ENCODE measurements around the gene PIF1.
"Not testable (repeated sequence)": the region's sequence is repeated elsewhere in the genome, so short reads cannot be mapped to it uniquely, and the experiment has no call there.

Gene PIF1

DNA sequence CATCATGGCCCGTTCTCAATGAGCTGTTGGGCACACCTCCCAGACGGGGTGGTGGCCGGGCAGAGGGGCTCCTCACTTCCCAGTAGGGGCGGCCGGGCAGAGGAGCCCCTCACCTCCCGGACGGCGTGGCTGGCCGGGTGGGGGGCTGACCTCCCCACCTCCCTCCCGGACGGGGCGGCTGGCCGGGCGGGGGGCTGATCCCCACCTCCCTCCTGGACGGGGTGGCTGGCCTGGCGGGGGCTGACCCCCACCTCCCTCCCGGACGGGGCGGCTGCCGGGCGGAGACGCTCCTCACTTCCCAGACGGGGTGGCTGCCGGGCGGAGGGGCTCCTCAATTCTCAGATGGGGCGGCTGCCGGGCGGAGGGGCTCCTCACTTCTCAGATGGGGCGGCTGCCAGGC lies 26.5 kb downstream of the PIF1 start:
- not testable (repeated sequence) for H3K27ac Mint-ChIP-seq (ENCODE audit: low read depth); H3K9me3 Mint-ChIP-seq; H3K36me3 Mint-ChIP-seq (ENCODE audit: insufficient read depth); ATAC-seq (replicated peaks; ENCODE audit: extremely low read depth, poor library complexity, severe bottlenecking); DNase-seq (ENCODE audit: low spot score in 2 of 2); H3K4me1 Mint-ChIP-seq; H3K27me3 Mint-ChIP-seq; H3K4me3 Mint-ChIP-seq

DNA sequence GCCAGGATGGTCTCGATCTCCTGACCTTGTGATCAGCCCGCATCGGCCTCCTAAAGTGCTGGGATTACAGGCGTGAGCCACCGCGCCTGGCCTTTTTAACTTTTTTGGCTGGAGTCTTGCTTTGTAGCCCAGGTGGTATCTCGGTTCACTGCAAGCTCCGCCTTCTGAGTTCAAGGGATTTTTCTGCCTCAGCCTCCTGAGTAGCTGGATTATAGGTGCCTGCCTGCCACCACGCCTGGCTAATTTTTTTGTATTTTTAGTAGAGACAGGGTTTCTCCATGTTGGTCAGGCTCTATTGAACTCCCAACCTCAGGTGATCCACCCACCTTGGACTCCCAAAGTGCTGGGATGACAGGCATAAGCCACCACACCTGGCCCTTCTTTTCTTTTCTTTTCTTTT lies 29.5 kb downstream of the PIF1 start:
- H3K27me3 Mint-ChIP-seq; H3K9me3 Mint-ChIP-seq; H3K27ac Mint-ChIP-seq (ENCODE audit: low read depth); H3K4me3 Mint-ChIP-seq; H3K36me3 Mint-ChIP-seq (ENCODE audit: insufficient read depth); ATAC-seq (replicated peaks; ENCODE audit: extremely low read depth, poor library complexity, severe bottlenecking); DNase-seq (ENCODE audit: low spot score in 2 of 2); H3K4me1 Mint-ChIP-seq: not testable (repeated sequence)

DNA sequence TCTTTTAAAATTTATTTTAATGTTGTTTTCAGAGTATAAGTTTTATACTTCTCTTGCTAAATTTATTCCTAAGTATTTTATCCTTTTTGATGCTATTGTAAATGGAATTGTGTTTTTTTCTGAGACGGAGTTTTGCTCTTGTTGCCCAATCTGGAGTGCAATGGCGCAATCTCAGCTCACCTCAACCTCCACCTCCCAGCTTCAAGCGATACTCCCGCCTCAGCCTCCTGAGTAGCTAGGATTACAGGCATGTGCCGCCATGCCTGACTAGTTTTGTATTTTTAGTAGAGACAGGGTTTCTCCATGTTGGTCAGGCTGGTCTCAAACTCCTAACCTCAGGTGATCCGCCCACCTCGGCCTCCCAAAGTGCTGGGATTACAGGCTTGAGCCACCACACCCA lies 30.1 kb downstream of the PIF1 start:
- not testable (repeated sequence) for H3K27me3 Mint-ChIP-seq; ATAC-seq (replicated peaks; ENCODE audit: extremely low read depth, poor library complexity, severe bottlenecking); H3K9me3 Mint-ChIP-seq; H3K36me3 Mint-ChIP-seq (ENCODE audit: insufficient read depth); DNase-seq (ENCODE audit: low spot score in 2 of 2); H3K4me3 Mint-ChIP-seq; H3K4me1 Mint-ChIP-seq; H3K27ac Mint-ChIP-seq (ENCODE audit: low read depth)

DNA sequence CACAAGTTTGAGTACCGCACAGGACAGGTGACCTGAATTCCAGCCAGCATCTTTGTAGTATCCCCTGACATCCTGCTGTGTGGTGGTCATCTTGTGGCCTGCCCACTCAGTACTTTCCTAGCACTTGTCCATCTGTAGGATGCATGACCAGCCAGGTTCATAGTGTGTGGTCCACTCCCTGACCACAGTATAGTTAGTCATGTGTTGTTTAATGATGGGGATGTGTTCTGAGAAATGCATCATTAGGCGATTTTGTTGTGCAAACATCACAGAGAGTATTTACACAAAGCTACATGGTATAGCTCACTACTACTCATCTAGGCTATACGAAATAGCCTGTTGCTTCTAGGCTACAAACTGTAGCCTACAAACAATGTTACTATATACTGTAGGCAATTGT lies 33.2 kb downstream of the PIF1 start:
- no peaks in the 10 kb centered on the region for H3K9me3 Mint-ChIP-seq
- DNase-seq (ENCODE audit: low spot score in 2 of 2) (no peak), ATAC-seq (replicated peaks; ENCODE audit: extremely low read depth, poor library complexity, severe bottlenecking) (no peak)
- no peaks in the 10 kb centered on the region for H3K4me1 Mint-ChIP-seq
- no peaks in the 10 kb centered on the region for H3K27me3 Mint-ChIP-seq
- no peak overlapping the region for H3K4me3 Mint-ChIP-seq
- no peaks in the 10 kb centered on the region for H3K36me3 Mint-ChIP-seq (ENCODE audit: insufficient read depth)
- no peak overlapping the region for H3K27ac Mint-ChIP-seq (ENCODE audit: low read depth)

DNA sequence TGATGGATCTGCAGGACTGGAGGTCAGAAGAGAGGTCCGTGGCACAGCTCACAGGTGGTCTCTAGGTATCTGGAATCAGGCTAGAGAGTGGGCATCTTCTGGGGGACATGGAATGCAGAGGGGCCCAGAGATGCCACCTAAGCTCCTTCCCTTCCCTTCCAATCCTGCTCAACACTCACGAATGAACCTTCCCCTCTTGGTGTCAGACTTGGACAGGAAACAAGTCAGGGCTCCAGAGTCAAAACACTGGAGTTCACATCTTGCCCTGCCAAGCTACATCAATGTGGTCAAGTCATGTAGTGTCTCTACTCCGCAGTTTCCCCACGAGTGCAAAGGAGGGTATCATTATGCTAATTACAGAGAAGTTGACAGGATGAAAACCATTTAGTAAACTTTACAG lies 34.0 kb downstream of the PIF1 start:
- no peaks in the 10 kb centered on the region for H3K4me1 Mint-ChIP-seq
- no peaks in the 10 kb centered on the region for H3K9me3 Mint-ChIP-seq
- no peak for ATAC-seq (replicated peaks; ENCODE audit: extremely low read depth, poor library complexity, severe bottlenecking)
- no peaks in the 10 kb centered on the region for H3K27me3 Mint-ChIP-seq
- DNase-seq (ENCODE audit: low spot score in 2 of 2): no peak
- no peak overlapping the region for H3K4me3 Mint-ChIP-seq
- H3K36me3 Mint-ChIP-seq (ENCODE audit: insufficient read depth): no peaks in the 10 kb centered on the region
- H3K27ac Mint-ChIP-seq (ENCODE audit: low read depth): no peak overlapping the region

DNA sequence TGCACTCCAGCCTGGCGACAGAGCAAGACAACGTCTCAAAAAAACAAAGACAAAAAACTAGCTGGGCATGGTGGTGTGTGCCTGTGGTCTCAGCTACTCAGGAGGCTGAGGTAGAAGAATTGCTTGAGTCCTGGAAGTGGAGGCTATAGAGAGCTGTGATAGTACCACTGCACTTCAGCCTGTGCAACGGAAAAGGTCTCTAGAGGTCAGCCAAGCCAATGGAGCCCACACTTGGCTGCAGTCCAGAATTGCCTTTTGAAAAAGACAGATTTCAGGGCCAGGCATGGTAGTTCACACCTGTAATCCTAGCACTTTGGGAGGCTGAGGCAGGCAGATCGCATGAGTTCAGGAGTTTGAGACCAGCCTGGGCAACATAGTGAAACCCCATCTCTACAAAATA lies 41.7 kb downstream of the PIF1 start:
- Mint-ChIP-seq H3K36me3 (ENCODE audit: insufficient read depth) (no peaks in the 10 kb centered on the region), H3K4me1 (peaks cover 21% of the 10 kb centered on the region), H3K9me3 (no peaks in the 10 kb centered on the region), H3K27ac (ENCODE audit: low read depth) (no peak overlapping the region), H3K27me3 (no peaks in the 10 kb centered on the region), H3K4me3 (no peak overlapping the region)
- ATAC-seq (replicated peaks; ENCODE audit: extremely low read depth, poor library complexity, severe bottlenecking) (no peak), DNase-seq (ENCODE audit: low spot score in 2 of 2) (no peak)

DNA sequence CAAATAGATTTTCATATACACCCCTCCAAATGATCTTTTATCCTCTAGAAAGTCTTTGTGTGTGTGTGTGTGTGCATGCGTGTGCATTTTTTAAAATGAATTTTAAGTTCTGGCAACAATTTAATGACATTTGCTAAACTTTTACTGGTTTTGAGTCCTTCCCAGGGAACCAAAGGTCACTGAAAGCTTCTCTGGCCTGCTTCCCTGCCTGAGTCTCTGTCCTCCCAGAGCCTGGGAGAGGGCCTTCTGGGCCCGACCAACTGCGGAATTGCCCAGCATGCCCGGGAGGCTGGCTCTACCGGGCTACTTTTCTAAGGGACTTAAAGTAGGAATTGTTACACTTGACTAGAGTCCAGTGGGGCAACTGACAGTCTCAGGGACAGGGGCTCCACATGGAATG lies 42.7 kb downstream of the PIF1 start:
- Mint-ChIP-seq H3K4me1 (peaks cover 21% of the 10 kb centered on the region), H3K9me3 (no peaks in the 10 kb centered on the region), H3K27ac (ENCODE audit: low read depth) (peak overlapping the region; percentile 37), H3K36me3 (ENCODE audit: insufficient read depth) (no peaks in the 10 kb centered on the region), H3K4me3 (no peak overlapping the region), H3K27me3 (peaks cover under 1% of the 10 kb centered on the region)
- ATAC-seq (replicated peaks; ENCODE audit: extremely low read depth, poor library complexity, severe bottlenecking) (no peak), DNase-seq (ENCODE audit: low spot score in 2 of 2) (no peak)

DNA sequence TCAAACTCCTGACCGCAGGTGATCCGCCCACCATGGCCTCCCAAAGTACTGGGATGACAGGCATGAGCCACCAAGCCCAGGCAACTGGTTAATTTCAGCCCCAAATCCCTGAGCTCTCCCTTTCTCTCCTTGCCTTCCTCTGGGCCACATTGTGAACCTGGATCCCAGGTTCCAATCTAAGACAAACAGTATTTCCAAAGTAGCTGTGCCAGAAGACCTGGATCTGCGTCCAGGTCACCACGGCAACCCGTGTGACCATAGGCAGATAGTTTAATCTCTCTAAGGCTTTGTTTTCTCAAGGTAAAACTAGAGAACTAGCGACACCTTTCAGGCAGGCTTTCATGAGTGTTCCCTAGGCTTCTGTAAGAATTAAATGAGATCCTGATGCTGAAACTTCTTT lies 44.1 kb downstream of the PIF1 start:
- Mint-ChIP-seq H3K36me3 (ENCODE audit: insufficient read depth) (no peaks in the 10 kb centered on the region), H3K9me3 (no peaks in the 10 kb centered on the region), H3K4me3 (no peak overlapping the region), H3K27ac (ENCODE audit: low read depth) (no peak overlapping the region), H3K4me1 (peaks cover 21% of the 10 kb centered on the region), H3K27me3 (peaks cover 13% of the 10 kb centered on the region)
- DNase-seq (ENCODE audit: low spot score in 2 of 2) (no peak), ATAC-seq (replicated peaks; ENCODE audit: extremely low read depth, poor library complexity, severe bottlenecking) (no peak)

DNA sequence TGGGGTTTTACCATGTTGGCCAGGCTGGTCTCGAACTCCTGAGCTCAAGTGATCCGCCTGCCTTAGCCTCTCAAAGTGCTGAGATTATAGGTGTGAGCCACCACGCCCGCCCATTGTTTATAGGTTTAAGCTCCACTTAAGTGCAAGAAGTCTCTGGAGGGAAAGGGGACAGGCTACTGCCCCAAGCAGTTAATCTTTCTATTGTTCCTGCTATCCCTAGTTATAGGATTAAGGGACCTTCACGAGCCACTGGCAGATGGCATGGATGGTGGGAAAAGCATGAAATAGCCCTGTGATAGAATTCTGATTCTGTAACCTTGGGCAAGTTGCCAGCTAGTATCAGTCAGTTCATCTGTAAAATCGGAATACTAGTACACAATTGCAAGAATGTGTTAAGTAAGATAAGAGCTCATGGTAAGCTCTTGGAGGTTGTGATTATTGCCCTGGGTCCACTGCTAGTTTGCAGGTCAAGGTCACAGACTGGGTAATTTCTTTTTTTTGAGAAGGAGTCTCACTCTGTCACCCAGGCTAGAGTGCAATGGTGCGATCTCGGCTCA lies 44.8 kb downstream of the PIF1 start:
- DNase-seq (ENCODE audit: low spot score in 2 of 2): no peak
- peaks cover 2% of the 10 kb centered on the region for H3K36me3 Mint-ChIP-seq (ENCODE audit: insufficient read depth)
- no peak overlapping the region for H3K27ac Mint-ChIP-seq (ENCODE audit: low read depth)
- H3K27me3 Mint-ChIP-seq: peaks cover 13% of the 10 kb centered on the region
- no peak for ATAC-seq (replicated peaks; ENCODE audit: extremely low read depth, poor library complexity, severe bottlenecking)
- no peaks in the 10 kb centered on the region for H3K9me3 Mint-ChIP-seq
- peaks cover 25% of the 10 kb centered on the region for H3K4me1 Mint-ChIP-seq
- H3K4me3 Mint-ChIP-seq: no peak overlapping the region

DNA sequence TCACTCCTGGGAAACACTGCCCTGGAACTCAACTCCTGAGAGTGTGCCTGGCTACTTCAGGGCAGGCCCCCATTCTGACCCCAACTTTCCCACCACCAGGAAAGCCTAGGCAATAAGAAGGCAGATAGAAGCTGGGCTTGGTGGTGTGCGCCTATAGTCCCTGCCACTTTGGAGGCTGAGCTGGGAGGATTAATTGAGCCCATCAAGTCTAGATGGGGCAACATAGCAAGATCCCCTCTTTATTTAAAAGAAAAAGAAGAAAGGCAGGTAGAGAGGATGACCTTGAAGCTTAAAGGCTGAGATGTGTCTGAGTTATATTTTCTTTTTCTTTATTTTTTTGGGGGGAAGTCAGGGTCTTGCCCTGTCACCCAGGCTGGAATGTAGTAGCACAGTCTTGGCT lies 45.8 kb downstream of the PIF1 start:
- peaks cover 14% of the 10 kb centered on the region for H3K27me3 Mint-ChIP-seq
- H3K4me1 Mint-ChIP-seq: peaks cover 25% of the 10 kb centered on the region
- no peak overlapping the region for H3K4me3 Mint-ChIP-seq
- H3K27ac Mint-ChIP-seq (ENCODE audit: low read depth): no peak overlapping the region
- no peak for DNase-seq (ENCODE audit: low spot score in 2 of 2)
- H3K9me3 Mint-ChIP-seq: no peaks in the 10 kb centered on the region
- ATAC-seq (replicated peaks; ENCODE audit: extremely low read depth, poor library complexity, severe bottlenecking): no peak
- H3K36me3 Mint-ChIP-seq (ENCODE audit: insufficient read depth): peaks cover 2% of the 10 kb centered on the region

DNA sequence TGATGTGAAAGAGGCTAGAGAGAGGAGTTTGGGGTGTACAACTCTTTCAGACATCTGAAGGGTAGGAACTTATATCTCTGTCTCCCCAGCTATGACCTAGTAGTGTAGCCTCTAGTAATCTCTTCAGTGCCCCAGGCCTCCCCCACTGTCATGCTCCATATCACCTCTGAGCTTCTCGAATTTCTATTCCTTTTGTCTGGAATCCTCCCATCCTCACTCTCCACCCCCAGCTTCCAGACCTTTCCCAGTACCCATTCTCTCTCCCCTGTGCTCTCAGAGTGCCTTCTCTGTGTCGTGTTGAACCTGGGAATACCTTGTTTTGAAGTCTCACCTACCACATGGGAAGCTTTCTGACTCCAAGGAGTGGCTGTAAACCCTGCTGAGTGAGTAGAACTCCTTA lies 46.4 kb downstream of the PIF1 start:
- ATAC-seq (replicated peaks; ENCODE audit: extremely low read depth, poor library complexity, severe bottlenecking) (no peak), DNase-seq (ENCODE audit: low spot score in 2 of 2) (no peak)
- no peak overlapping the region for H3K27ac Mint-ChIP-seq (ENCODE audit: low read depth)
- peaks cover 25% of the 10 kb centered on the region for H3K4me1 Mint-ChIP-seq
- H3K27me3 Mint-ChIP-seq: peaks cover 20% of the 10 kb centered on the region
- H3K36me3 Mint-ChIP-seq (ENCODE audit: insufficient read depth): peaks cover 2% of the 10 kb centered on the region
- no peak overlapping the region for H3K4me3 Mint-ChIP-seq
- H3K9me3 Mint-ChIP-seq: no peaks in the 10 kb centered on the region

DNA sequence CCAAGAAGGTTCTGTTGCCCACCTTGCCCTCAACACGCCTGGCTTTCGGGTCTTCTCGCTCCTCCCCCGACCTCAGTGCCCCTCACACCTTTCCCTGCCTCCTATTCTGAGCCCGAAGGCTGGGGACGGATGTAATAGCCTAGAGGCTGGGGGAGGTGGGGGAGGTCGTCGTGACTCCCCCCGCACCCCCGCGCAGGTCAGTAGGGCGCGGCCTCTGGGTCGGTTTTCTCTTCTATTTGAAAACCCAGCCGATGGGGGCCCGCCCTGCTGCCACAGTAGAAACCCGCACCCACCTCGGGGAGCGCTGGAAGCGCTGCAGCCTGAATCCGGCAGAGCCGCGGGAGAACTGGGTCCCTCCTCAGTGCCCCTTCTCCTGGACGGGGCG lies 49.1 kb downstream of the PIF1 start:
- Mint-ChIP-seq H3K27me3 (peaks cover 36% of the 10 kb centered on the region), H3K27ac (ENCODE audit: low read depth) (no peak overlapping the region), H3K36me3 (ENCODE audit: insufficient read depth) (peaks cover 2% of the 10 kb centered on the region), H3K9me3 (no peaks in the 10 kb centered on the region), H3K4me1 (peaks cover 7% of the 10 kb centered on the region), H3K4me3 (peak overlapping the region; percentile 79)
- DNase-seq (ENCODE audit: low spot score in 2 of 2) (no peak), ATAC-seq (replicated peaks; ENCODE audit: extremely low read depth, poor library complexity, severe bottlenecking) (no peak)

DNA sequence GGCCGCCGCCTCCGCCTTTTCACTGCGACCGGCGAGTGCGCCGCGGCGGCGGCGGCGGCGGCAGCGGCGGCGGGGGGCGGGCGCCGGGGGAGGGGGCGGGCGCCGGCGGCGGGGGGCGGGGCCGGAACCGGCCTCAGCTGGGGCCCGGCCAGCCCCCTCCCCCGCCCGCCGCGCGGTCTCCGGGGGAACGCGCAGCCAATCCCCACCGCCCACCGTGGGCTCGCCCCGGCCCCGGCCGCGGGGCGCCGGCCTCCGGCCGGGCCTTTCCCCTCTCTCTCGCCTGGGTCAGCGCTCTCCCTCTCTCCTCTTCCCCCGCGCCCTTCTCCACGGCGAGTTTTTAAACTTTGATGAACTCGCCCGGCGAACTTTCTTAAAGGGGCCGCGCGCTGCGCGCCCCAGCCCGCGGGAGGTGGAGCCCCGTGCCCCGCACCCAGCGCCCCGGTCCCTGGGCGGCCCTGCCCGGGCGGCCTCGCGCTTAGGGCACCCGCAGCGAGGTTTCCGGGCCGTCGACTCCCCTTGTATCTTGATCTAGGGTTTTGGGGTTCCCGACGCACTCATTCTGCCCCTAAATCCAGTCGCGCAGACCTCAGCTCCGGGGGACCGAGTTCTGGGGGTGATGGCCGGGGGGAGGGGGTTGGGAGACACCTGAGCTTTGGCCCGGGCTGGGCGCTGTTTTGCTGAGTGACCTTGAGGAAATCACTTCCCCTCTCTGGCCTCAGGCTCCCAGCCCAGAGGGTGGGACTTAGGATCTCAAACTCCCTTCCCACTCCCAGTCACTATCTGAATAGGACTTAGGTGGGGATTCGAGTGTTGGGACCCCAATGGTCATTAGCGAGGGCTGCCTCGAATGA lies 49.7 kb downstream of the PIF1 start, which contains the start of gene RBPMS2:
TSS of gene RBPMS2 (minus strand) at position 39 of the 851 bp plus-strand sequence. CDS start 270 bp downstream, outside the sequence.
- Mint-ChIP-seq H3K27ac (ENCODE audit: low read depth) (no peak within 1 kb of the TSS), H3K4me3 (peak within 1 kb of the TSS; percentile 79), H3K36me3 (ENCODE audit: insufficient read depth) (peaks cover 2% of the 10 kb centered on the region), H3K27me3 (peaks cover 40% of the 10 kb centered on the region), H3K9me3 (no peaks in the 10 kb centered on the region), H3K4me1 (peaks cover 4% of the 10 kb centered on the region)
- ATAC-seq (replicated peaks; ENCODE audit: extremely low read depth, poor library complexity, severe bottlenecking) (no peak), DNase-seq (ENCODE audit: low spot score in 2 of 2) (no peak)

Data from central memory CD8-positive, alpha-beta T cell (primary cell).